Fibroblast of the aortic adventitia (primary cell): Measurements from ENCODE around the gene C19orf25. TPM values are rescaled to one million over a fixed set of nuclear protein-coding genes. Genes with fewer than 3 reads are reported as not detected.

ENCODE experiments used
- DNase-seq: peaks from one replicate; pipeline ENCODE4 v3.0.0-alpha.2; 2010; ENCODE audit warnings: low read depth
- H3K4me3 ChIP-seq: 2 replicates; pipeline ENCODE4 v1.5.1; 2011; ENCODE audit warnings: low read depth, mild to moderate bottlenecking, control low read depth, low read length, moderate library complexity
- total RNA-seq: library from RNA; depleted of rRNA; stranded (reverse); fragments of >200 nt; gene quantifications from 2 replicates; pipeline ENCODE4 v1.2.3, GENCODE V29; 2012; ENCODE audit warnings: low replicate concordance
- TF ChIP-seq, protein P1 (sequence below): IDR thresholded peaks from 2 replicates; pipeline ENCODE4 v1.5.1; 2011; ENCODE audit warnings: mild to moderate bottlenecking, low read length, control low read depth, inconsistent platforms; ENCODE audit not compliant: insufficient read depth

The C19orf25 gene
- total RNA-seq, 1 donor: 26.8 TPM

GRCh38 chr19:1425102-1425837 lies 53.7 kb downstream of the C19orf25 start:
- no peak overlapping the region for H3K4me3 ChIP-seq
- DNase-seq: no peak
- TF ChIP-seq, protein P1, sequence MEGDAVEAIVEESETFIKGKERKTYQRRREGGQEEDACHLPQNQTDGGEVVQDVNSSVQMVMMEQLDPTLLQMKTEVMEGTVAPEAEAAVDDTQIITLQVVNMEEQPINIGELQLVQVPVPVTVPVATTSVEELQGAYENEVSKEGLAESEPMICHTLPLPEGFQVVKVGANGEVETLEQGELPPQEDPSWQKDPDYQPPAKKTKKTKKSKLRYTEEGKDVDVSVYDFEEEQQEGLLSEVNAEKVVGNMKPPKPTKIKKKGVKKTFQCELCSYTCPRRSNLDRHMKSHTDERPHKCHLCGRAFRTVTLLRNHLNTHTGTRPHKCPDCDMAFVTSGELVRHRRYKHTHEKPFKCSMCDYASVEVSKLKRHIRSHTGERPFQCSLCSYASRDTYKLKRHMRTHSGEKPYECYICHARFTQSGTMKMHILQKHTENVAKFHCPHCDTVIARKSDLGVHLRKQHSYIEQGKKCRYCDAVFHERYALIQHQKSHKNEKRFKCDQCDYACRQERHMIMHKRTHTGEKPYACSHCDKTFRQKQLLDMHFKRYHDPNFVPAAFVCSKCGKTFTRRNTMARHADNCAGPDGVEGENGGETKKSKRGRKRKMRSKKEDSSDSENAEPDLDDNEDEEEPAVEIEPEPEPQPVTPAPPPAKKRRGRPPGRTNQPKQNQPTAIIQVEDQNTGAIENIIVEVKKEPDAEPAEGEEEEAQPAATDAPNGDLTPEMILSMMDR: no peak

- TF ChIP-seq, protein P1: no peak
- no peak for DNase-seq
- H3K4me3 ChIP-seq: no peak overlapping the region
These were observed 54.6 kb downstream of the C19orf25 start for GRCh38 chr19:1424192-1424955.

DNA sequence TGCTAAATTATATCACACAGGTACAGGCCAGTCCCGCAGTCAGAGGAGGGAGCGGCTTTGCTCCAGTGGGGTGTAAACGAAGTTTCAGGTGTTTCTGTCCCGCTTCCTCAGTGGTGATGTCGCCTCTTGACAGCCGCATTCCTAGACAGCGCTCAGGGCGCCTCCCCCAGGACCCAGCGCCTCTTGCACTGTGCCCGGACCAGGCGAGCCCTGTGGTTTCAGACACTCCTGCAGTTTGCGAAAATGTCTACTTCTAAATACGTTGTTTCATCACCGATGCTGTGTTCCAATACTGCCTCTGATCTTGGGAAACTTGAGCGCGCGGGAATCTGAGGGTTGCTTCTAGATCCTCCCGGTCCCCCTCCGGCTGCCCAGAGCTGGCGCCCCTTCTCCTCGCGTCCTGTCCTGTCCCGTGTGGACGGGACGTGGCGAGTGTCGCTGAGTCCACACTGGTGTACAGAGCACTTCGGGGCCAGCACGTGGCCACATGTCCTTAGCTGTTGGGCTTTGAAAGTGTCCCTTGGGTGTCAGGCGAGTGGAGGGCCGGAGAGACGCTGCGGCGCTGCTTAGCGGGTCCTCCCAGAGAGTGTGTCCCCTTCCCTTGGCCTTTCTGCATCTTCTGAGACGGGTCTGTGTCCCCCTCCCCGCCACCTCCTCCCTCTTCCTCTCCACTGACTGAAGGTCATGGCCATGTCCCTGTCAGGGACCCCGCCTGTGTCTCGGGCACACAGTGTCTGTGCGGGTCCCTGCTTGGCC lies 55.4 kb downstream of the C19orf25 start:
- H3K4me3 ChIP-seq: no peak overlapping the region
- no peak for DNase-seq
- TF ChIP-seq, protein P1: no peak

Other genes starting within 250 kb of the C19orf25 start
- 2.3 and 3.1 TPM in 2 replicates for gene CBARP, start 241.2 kb downstream of the C19orf25 start, total RNA-seq
- 15.7 and 55.6 TPM in 2 replicates for gene ATP5F1D, start 237.5 kb downstream of the C19orf25 start, total RNA-seq
- 23.2 and 32.5 TPM in 2 replicates for gene MIDN, start 230.6 kb downstream of the C19orf25 start, total RNA-seq
- 245 and 776 TPM in 2 replicates for gene CIRBP, start 209.9 kb downstream of the C19orf25 start, total RNA-seq
- 25.2 and 123 TPM in 2 replicates for gene FAM174C, start 203.7 kb downstream of the C19orf25 start, total RNA-seq
- not detected in 2 replicates for gene EFNA2, start 193.3 kb downstream of the C19orf25 start, total RNA-seq
- gene NDUFS7, start 95.3 kb downstream of the C19orf25 start, total RNA-seq: 14.6 and 40.7 TPM in 2 replicates
- 8.8 and 40.6 TPM in 2 replicates for gene GAMT, start 77.7 kb downstream of the C19orf25 start, total RNA-seq
- 17.3 and 43.8 TPM in 2 replicates for gene DAZAP1, start 71.6 kb downstream of the C19orf25 start, total RNA-seq
- 567 and 712 TPM in 2 replicates for gene RPS15, start 40.8 kb downstream of the C19orf25 start, total RNA-seq
- 0.27 and 0.57 TPM in 2 replicates for gene APC2, start 29.1 kb downstream of the C19orf25 start, total RNA-seq
- gene PCSK4, start 11.1 kb upstream of the C19orf25 start, total RNA-seq: 0.25 and 2.2 TPM in 2 replicates
- 0.65 and 2.8 TPM in 2 replicates for gene REEP6, start 12.0 kb upstream of the C19orf25 start, total RNA-seq
- 1.2 and 4.2 TPM in 2 replicates for gene ADAMTSL5, start 33.8 kb upstream of the C19orf25 start, total RNA-seq
- gene PLK5, start 44.9 kb upstream of the C19orf25 start, total RNA-seq: not detected in 2 replicates
- 19.0 and 27.6 TPM in 2 replicates for gene MEX3D, start 89.1 kb upstream of the C19orf25 start, total RNA-seq
- 66.3 and 77.3 TPM in 2 replicates for gene MBD3, start 113.7 kb upstream of the C19orf25 start, total RNA-seq
- gene UQCR11, start 126.2 kb upstream of the C19orf25 start, total RNA-seq: 28.9 and 37.6 TPM in 2 replicates
- gene TCF3, start 173.4 kb upstream of the C19orf25 start, total RNA-seq: 27.0 and 74.2 TPM in 2 replicates